ENCODE results near the gene TRAF1. TPM values are rescaled to one million over a fixed set of nuclear protein-coding genes. Genes with fewer than 3 reads are reported as not detected.

TRAF1 gene
- total RNA-seq, 2 donors from 2014 or later, result 2.0 to 3.0 TPM

DNA sequence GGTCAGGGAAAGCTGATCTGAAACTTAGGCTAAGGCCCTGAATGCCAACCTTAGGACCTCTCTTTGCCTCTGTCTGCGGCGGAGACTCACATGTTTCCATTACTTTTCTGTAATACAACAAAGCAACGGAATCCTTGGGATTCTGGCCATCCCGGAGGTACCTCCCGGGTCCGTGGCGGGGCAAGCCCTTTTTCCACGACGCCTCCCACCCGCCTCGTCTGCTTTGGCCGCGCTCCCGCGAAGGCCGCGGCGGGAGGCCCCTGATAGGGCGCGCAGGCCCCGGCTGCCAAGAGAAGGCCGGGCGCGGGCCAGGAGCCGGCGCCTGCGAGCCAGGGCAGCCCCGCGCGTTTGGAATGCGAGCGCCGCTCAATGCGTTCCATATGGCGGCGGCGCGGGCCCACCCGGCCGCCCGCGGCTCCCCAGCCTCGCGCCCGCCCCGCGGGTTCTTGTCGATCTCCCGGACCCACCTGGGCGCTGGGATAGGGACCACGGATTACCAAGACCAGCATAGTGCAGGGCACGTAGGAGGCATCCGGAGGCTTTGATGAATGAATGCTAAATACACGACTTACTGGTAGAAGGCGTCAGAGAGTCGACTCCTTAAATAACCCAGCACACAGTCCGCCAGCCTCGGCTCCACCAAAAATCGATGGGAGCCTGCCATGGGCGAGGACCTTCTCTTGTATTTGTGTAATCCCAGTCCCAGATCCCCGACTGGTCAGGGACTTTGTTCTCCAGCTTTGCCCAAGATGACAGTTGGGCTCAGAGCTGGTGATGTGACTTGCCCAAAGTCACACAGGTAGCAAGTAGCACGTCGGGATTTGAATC lies 32.1 kb downstream of the TRAF1 start:
- Histone ChIP-seq H3K4me3 (peak overlapping the region in 1 of 2 donors; percentile 46), H3K27ac (peak overlapping the region; percentile 73 to 81), H3K27me3 (no peaks in the 10 kb centered on the region), H3K9me3 (no peaks in the 10 kb centered on the region), H3K36me3 (no peaks in the 10 kb centered on the region), H3K4me1 (peaks cover 0 to 27% of the 10 kb centered on the region in 2 donors)
- TF ChIP-seq, protein P1, sequence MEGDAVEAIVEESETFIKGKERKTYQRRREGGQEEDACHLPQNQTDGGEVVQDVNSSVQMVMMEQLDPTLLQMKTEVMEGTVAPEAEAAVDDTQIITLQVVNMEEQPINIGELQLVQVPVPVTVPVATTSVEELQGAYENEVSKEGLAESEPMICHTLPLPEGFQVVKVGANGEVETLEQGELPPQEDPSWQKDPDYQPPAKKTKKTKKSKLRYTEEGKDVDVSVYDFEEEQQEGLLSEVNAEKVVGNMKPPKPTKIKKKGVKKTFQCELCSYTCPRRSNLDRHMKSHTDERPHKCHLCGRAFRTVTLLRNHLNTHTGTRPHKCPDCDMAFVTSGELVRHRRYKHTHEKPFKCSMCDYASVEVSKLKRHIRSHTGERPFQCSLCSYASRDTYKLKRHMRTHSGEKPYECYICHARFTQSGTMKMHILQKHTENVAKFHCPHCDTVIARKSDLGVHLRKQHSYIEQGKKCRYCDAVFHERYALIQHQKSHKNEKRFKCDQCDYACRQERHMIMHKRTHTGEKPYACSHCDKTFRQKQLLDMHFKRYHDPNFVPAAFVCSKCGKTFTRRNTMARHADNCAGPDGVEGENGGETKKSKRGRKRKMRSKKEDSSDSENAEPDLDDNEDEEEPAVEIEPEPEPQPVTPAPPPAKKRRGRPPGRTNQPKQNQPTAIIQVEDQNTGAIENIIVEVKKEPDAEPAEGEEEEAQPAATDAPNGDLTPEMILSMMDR (IDR thresholded peaks at IDR 0.05), result no peak
- peak; percentile 67 for DNase-seq (ENCODE audit: low spot score)

DNA sequence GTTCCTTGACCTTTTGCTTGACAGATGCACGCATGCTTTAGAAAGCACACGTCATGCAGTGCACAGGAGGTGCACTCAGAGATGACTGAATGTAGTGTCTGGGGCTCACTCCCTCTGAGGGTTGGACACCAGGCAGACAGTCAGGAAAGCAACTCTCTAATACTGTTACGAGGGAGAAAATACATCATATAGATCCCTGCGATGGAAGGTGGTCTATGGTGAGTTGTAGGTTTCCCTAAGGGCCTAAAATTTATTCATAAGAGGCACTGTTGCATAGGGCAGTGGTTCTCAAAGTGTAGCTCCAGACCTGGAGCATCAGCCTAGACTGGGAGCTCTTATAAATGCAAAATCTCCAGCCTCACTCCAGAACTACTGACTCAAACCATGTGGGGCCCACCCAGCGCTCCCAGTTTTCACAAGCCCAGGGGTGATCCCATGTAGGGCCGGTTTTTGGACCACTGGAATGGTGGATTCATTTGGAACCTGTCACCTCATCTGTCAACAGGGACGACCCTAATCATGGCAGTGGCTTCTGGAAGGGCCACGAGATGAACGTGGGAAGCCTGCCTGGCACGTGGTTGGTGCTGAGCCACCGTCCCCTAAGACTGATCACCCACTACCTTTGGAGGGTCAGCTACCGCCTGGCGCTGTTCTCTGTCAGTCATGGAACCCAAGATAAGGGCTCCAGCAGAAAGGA lies 32.8 kb downstream of the TRAF1 start:
- Histone ChIP-seq H3K27ac (peak overlapping the region; percentile 73 to 81), H3K36me3 (no peaks in the 10 kb centered on the region), H3K27me3 (no peaks in the 10 kb centered on the region), H3K4me1 (peaks cover 0 to 27% of the 10 kb centered on the region in 2 donors), H3K9me3 (no peaks in the 10 kb centered on the region), H3K4me3 (no peak overlapping the region)
- DNase-seq (ENCODE audit: low spot score), result no peak
- TF ChIP-seq, protein P1 (IDR thresholded peaks at IDR 0.05), result no peak

GRCh38 chr9:120892748-120893610 lies 33.6 kb downstream of the TRAF1 start:
- peaks cover 0 to 27% of the 10 kb centered on the region in 2 donors for H3K4me1 ChIP-seq
- TF ChIP-seq, protein P1 (IDR thresholded peaks at IDR 0.05), result no peak
- no peak for DNase-seq (ENCODE audit: low spot score)
- H3K9me3 ChIP-seq, result no peaks in the 10 kb centered on the region
- H3K4me3 ChIP-seq, result no peak overlapping the region
- no peaks in the 10 kb centered on the region for H3K27me3 ChIP-seq
- H3K36me3 ChIP-seq, result no peaks in the 10 kb centered on the region
- H3K27ac ChIP-seq, result no peak overlapping the region

DNA sequence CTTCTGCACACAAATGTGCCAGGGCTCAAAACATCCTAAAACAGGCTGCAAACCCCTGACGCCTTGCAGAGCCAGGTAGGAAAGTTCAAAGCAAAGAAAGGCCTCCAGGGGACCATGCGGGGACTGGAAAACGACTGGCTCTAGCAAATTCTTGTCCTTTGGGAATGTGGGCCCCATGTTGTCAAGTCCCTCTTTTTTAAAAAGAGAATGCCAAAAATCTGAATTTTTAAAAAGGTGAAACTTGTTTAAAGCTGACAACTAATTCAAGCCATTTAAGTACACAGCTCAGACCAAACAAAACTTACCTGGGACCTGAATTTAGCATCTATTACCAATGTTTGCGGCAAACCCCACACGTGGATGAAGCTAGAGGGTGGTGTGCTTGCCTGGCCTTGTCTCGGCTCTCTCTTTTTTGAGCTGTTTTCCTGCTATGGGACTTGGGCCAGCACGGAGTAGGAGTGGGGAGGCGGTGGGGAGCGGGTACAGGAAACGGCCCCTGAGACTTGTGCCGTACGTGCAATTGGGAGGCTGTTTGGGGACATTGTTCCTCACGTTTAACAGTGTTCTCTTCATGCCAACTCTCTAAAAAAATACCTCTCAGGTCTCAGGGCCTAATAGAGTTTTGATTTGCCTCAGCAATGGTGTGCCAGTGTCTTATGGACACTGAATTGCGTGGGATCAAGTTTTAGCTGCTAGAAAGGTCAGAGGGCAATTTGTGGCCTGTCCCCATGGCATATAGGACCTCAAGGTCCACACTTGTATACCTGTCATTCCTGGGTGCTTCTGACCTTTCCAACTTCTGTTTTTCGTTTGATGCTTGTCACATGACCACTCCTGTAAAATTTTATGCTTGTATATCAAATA lies 34.5 kb downstream of the TRAF1 start:
- no peaks in the 10 kb centered on the region for H3K27me3 ChIP-seq
- TF ChIP-seq, protein P1 (IDR thresholded peaks at IDR 0.05), result no peak
- peaks cover 0 to 21% of the 10 kb centered on the region in 2 donors for H3K4me1 ChIP-seq
- no peak for DNase-seq (ENCODE audit: low spot score)
- no peaks in the 10 kb centered on the region for H3K36me3 ChIP-seq
- no peak overlapping the region for H3K4me3 ChIP-seq
- no peaks in the 10 kb centered on the region for H3K9me3 ChIP-seq
- no peak overlapping the region for H3K27ac ChIP-seq
